GM18909 (cell line): Measurements from ENCODE around the gene EME1.
"Not testable (repeated sequence)": the region's sequence is repeated elsewhere in the genome, so short reads cannot be mapped to it uniquely, and the experiment has no call there.

Source experiments
- ATAC-seq: cut with Tn5 transposase; IDR thresholded peaks from one replicate; pipeline ENCODE4 v1.9.1; 2021; ENCODE audit warnings: mild to moderate bottlenecking; ENCODE audit not compliant: unreplicated experiment, poor library complexity

Gene EME1

GRCh38 chr17:50372758-50373556 lies at the start of gene EME1, which contains the start of gene MRPL27:
TSS of gene EME1 (plus strand) at chr17:50373229. CDS start at chr17:50375209, 1,980 bp downstream.
TSS of gene MRPL27 (minus strand) at chr17:50373184. CDS start at chr17:50373170, 14 bp downstream.
- ATAC-seq: peak; percentile 91

- no peak for ATAC-seq
Measured at GRCh38 chr17:50325906-50326305, 47.1 kb upstream of the EME1 start.

DNA sequence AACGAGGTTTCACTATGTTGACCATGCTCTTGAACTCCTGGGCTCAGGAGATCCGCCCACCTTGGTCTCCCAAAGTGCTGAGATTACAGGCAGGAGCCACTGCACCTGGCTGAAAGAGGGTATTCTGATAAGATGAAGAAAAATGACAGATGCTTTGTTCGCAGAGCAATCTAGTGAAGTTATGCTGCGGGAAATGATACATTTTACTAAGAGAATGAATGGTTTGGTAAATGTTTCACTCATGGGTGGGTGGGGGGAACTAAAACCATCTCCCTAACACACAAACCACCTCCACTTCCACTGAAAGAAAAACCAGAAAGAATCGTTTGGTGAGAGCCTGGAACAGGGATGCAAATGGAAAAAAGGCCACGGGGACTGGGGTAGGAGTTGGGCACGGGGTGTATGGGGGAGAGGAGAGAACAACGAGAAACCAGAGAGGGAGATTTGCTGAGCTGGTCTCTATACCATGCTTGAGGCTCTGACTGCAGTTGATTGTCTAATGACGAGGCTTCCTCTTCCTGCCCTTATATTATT lies 46.1 kb upstream of the EME1 start:
- ATAC-seq: no peak

DNA sequence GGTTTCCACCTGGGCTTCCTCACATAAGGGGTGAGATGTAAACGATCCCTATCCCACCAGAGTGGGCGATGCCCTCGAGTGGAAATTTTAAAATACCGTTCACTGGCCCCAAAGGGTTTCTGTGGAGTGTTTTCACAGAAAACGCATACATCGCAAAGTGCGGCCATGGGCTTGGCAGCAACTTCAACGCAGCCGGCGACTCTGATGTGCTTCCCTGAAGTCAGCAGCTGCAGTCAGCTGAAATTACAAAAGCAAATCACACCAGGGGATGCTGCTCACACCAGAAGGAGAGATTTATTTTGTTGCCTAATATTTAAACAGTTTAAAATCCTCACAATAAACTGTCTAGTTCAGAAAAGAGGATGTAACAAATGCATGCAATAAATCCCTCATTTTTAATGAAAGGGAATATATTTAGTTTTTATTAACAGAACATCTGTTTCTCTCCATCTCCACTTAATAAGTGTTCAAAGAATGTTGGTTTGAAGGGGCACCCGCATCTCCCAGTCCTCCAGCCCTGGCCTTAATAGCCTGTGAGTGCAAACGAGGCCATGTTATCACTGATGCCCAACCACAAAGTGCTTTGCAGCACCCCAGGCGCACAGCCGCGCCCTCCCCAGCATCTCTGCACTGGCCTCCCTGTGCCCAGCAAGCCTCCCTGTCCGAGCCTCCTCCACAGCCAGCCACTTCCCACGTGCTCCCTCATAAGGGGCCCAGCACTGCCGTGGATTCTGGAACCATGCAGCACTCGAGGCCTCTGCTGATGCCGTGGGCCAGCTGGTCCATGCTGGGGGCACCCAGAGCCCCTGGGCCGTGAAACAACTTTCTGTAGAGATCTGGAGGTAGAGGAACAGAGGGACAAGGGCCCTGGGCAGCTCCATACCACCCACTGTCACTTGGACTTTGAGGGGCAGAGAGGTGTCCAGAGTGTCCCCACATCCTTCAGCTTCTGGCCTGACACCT lies 44.4 kb upstream of the EME1 start:
- no peak for ATAC-seq

DNA sequence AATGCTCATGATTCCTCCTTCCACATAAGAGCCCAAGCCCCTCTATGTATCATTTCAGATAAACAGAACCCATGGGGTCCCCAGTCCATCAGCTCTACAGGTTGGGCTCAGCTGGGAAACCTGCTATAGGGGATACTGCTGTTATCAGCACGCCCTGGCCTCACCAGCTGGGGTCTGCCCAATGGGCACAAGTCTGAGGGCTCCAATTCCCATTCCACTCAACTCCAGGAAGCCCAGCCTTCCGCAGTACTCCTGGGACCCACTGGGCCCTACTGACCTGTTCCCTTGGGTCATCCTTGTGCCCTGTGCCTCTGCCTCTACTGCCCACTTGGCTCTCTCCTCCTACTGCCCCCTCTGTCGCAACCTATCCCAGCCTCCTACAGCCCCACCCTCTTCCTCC lies 43.3 kb upstream of the EME1 start:
- ATAC-seq: no peak

- no peak for ATAC-seq
Measured at GRCh38 chr17:50330151-50330775, 42.8 kb upstream of the EME1 start.

GRCh38 chr17:50331085-50331791 lies 41.8 kb upstream of the EME1 start:
- no peak for ATAC-seq

- no peak for ATAC-seq
Measured at GRCh38 chr17:50332196-50332595, 40.8 kb upstream of the EME1 start.

DNA sequence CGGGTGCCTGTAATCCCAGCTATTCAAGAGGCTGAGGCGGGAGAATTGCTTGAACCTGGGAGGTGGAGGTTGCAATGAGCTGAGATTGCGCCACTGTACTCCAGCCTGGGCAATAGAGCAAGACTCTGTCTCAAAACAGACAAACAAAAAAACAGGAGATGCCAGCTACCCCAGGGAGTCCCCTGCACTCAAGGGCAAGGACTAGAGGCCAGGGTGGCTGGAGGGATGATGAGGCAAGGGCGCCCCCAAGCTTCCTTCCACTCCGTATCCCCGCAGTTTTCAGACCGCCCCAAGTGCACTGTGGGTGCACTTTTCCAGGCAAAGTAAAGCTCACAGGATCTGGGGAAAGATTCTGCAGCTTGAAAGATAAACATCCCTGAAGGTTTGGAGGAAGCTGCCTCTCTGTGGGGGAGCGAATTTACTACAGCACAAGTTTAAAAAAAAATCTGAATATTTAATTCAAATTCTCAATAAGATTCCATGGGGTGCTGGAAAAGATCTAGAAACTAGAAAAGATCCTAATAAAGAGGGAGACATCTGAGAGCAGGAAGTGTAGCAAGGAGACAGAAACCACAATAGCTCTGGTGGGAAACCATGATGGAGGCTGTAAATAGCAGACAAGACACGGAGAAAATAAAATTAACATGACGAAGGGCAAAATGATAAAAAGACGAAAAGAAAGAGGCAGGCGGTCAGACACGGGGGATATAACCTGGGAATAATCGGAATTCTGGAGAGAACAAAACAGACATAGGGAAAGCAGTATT lies 39.6 kb upstream of the EME1 start:
- ATAC-seq: not testable (repeated sequence)

DNA sequence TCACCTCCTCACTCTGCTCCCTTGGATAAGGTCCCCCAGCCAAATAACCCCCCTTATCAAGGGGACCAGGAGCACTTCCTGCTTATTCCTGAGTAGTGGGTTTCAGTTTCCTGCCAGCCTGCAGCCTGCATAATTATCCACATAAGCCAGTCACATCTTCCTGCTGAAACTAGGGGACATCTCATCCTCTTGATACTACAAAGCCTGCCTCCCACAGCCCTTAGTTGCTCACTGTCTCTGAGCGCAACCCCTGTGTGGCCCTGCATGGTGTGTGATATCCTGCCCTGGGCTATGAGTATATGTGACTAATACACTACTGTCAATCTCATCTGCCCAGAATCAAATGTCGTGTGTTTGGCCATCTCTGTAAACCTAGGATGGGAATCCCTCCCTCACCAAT lies 35.1 kb upstream of the EME1 start:
- ATAC-seq: no peak

- ATAC-seq: no peak
Measured at GRCh38 chr17:50338645-50339044, 34.4 kb upstream of the EME1 start.

- no peak for ATAC-seq
Measured at GRCh38 chr17:50339381-50339780, 33.6 kb upstream of the EME1 start.

- ATAC-seq: no peak
Measured at GRCh38 chr17:50344731-50345365, 28.2 kb upstream of the EME1 start.

DNA sequence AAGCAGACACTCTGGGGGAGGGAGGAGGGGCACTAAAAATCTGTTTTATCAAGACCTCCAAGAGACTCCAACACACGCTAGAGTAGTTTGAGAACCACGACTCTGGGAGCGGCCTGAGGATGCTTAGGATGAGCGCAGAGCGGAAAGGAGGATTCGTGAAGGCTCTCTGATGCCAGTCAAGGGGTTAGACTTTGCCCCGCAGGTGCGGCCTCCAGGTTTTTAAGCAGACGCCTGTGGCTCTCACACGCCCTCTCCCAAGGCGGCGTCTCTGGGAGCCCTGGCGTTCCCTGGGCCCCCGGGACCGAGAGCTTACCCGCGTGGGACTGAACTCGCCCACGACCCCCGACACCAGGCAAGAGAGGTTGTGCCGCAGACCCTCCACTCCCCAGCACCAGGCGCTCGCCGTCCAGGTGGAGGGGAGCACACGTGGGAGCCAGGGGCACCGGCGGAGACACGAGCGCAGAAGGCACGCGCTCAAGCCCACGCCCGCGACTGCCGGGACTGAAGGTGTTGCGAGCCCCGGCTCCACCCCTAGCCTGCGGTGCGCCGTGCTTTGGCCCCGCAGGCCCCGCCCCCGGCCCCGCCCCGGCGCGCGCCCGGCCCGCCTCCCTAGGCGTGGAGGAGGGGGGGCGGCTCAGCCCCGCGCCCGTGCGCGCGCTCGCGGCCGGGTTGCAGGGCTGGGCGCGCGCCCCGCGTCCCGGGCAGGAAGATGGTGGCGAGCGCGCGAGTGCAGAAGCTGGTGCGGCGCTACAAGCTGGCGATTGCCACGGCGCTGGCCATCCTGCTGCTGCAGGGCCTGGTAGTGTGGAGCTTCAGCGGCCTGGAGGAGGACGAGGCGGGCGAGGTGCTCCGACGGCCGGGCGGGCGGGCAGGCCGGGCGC lies 27.4 kb upstream of the EME1 start, which contains the start of gene XYLT2:
Gene XYLT2, plus strand, starts transcription at position 695 of the 881 bp plus-strand sequence. Its CDS starts 15 bp downstream, at position 710.
- peak; percentile 71 for ATAC-seq

DNA sequence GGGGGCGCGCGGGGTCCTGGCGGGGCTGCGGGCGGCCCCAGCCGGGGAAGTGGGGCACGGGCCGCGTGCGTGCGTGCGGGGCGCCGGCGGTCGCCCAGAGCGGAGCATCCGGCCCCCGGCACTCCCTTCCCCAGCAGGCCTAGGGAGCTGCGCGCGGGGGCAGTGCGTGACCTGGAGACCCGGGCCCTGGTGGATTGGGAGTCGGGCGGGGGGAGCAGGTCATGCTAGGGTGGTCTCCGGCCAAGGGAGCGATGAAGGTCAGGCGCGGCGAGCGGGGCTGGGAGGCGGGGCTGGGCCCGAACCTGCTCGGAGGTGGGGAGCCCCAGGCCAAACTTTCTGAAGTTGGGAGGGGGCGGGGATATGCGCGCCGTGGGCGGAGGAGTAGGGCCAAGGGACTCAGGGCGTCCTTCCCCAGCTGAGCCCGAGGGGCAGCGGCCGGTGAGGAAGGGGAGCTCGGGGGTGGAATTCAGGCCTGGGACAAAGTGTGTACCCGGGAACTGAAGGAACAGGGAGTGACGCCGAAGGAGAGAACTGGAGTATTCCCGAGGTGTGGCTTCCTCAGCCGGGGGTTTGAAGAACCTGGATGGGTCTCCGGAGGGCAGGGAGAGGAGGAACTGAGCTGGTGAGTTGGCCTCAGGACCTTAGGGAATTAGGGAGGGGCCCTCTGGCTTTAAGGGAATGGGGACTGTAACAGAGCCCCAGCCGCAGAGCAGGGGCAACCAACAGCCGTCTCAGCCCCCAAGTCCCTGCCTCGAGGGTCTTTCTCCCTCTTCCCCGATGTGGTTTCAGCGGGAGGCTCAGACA lies 26.5 kb upstream of the EME1 start:
- peak; percentile 63 for ATAC-seq

- no peak for ATAC-seq
Measured at GRCh38 chr17:50347117-50347893, 25.7 kb upstream of the EME1 start.
